Testis (tissue), 3 donors: ENCODE data around the gene RGR. TPM values are rescaled to one million over a fixed set of nuclear protein-coding genes. Genes with fewer than 3 reads are reported as not detected.

ENCODE experiments used
- DNase-seq: peaks from one replicate; pipeline ENCODE4 v3.0.0-alpha.2; 2019
- H3K27ac ChIP-seq, 2 donors: fragments of 200-600 bp; sonication (generic); one replicate each; pipeline ENCODE4 v1.5.1; 2019
- H3K27me3 ChIP-seq: fragments of 200-600 bp; sonication (generic); one replicate; pipeline ENCODE4 v1.5.1; 2019
- H3K36me3 ChIP-seq: fragments of 200-600 bp; sonication (generic); one replicate; pipeline ENCODE4 v1.5.1; 2017; ENCODE audit warnings: low read depth; ENCODE audit errors: missing control alignments
- H3K4me1 ChIP-seq: fragments of 200-600 bp; sonication (generic); one replicate; pipeline ENCODE4 v1.5.1; 2019
- H3K4me3 ChIP-seq, 2 donors: fragments of 200-600 bp; sonication (generic); one replicate each; pipeline ENCODE4 v1.5.1; 2017 to 2019
- H3K9me3 ChIP-seq: fragments of 200-600 bp; sonication (generic); one replicate; pipeline ENCODE4 v1.5.1; 2017
- POLR2A ChIP-seq: fragments of 450-650 bp; IDR thresholded peaks from one replicate; pipeline ENCODE4 v1.6.1; 2017; ENCODE audit warnings: antibody characterized with exemption, mild to moderate bottlenecking, moderate library complexity
- WGBS, 2 donors: methylation state at CpG; one replicate each; pipeline ENCODE4 v1.1.5; 2018; 5-methylcytosine and 5-hydroxymethylcytosine counted together
- intact Hi-C: fragments of 100-400 bp; cut with DNase I; formaldehyde crosslinking; loops from one replicate; pipeline ENCODE4 v1.15.1; 2023; ENCODE audit warnings: low total_unique reads
- polyA plus RNA-seq: library from polyadenylated mRNA; stranded (reverse); fragments of 350-450 nt; fragmentation: Illumina TruSeq; extraction: RNeasy Lipid Tissue Mini Kit (QIAGEN cat#74804); gene quantifications from one replicate; pipeline ENCODE4 v1.2.3, GENCODE V29; 2014; ENCODE audit warnings: low read depth, low replicate concordance; ENCODE audit not compliant: insufficient read depth
- total RNA-seq, 2 donors: library from RNA; depleted of rRNA; stranded (reverse); fragments of >200 nt; gene quantifications; one replicate each; pipeline ENCODE4 v1.2.3, GENCODE V29; 2016
- TF ChIP-seq, protein P1 (sequence below), 3 experiments: fragments of 450-650 bp in 2 of 3; fragments of 200-600 bp in 1 of 3; sonication (generic) in 1 of 3; IDR thresholded peaks; one replicate each; pipeline ENCODE4 v1.5.1; 2016 to 2019; ENCODE audit warnings: antibody characterized with exemption in 3 of 3, mild to moderate bottlenecking in 2 of 3, moderate library complexity in 1 of 3

RGR gene
- total and polyA plus RNA-seq, 3 donors from 2014 or later, result 2.2 to 5.9 (median 3.7) TPM

DNA sequence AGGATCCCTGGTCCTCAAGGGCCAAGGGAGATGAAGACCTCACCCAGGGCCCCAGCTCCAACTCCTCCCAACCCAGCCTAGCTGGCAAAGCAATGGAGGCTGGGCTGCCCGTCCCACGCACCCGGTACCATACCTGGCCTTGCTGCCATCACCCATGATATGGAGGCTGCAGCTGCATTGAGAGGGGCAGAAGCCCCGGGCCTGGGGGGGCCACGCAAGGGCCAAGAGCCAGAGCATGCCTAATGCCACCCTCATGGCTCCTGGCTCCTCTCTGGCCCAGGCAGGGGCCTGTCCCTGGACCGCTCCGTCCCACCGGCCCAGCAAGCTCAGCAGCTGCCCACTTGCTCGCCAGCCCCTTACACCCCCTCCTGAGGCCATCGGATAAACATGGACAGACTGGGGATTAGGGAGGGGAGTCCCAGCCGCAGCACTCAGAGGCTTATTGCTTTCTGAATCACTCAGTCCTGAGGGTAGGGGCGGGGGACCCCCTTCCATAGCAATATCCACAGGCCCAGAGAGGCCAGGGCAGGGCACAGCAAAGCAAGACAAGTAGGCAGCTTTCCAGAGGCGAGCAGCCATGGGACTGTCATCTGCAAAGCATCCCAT, 3.6 kb upstream of the RGR start, which contains the start of gene LRIT1:
LRIT1 (minus strand) TSS at position 362 of the 606 bp plus-strand sequence; CDS start at position 255, 107 bp downstream.
- Histone ChIP-seq H3K4me3 (no peak within 1 kb of the TSS), H3K27me3 (no peaks in the 10 kb centered on the region), H3K36me3 (no peaks in the 10 kb centered on the region), H3K9me3 (no peaks in the 10 kb centered on the region), H3K27ac (no peak within 1 kb of the TSS), H3K4me1 (no peaks in the 10 kb centered on the region)
- intact Hi-C loops, result no loop called here
- WGBS, 2 donors, result 88 to 89% methylated on average over 5 to 13 of the region's 13 CpGs
- TF ChIP-seq POLR2A, result no peak
- TF ChIP-seq, protein P1, sequence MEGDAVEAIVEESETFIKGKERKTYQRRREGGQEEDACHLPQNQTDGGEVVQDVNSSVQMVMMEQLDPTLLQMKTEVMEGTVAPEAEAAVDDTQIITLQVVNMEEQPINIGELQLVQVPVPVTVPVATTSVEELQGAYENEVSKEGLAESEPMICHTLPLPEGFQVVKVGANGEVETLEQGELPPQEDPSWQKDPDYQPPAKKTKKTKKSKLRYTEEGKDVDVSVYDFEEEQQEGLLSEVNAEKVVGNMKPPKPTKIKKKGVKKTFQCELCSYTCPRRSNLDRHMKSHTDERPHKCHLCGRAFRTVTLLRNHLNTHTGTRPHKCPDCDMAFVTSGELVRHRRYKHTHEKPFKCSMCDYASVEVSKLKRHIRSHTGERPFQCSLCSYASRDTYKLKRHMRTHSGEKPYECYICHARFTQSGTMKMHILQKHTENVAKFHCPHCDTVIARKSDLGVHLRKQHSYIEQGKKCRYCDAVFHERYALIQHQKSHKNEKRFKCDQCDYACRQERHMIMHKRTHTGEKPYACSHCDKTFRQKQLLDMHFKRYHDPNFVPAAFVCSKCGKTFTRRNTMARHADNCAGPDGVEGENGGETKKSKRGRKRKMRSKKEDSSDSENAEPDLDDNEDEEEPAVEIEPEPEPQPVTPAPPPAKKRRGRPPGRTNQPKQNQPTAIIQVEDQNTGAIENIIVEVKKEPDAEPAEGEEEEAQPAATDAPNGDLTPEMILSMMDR (IDR thresholded peaks at IDR 0.05), result no peak
- no peak for DNase-seq

DNA sequence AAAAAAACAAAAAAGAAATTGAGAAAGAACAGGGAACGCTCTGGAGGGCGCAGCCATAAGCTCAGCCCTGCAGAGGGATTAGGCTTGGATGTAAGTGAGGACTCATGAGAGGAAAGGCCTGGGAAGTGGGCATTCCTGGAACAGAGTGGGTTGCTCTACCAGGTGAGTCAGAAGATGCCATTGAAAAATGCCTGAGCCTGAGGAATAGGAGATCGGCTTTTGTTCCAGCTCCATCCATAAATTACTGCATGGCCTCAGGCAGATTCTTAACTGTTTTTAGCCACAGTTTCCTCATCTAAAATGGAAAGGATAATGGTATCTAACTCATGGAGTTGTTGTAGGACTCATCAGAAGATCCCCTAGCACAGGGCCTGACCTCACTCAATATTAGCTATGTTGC, 1.1 kb upstream of the RGR start:
- TF ChIP-seq, protein P1 (IDR thresholded peaks at IDR 0.05), result no peak
- TF ChIP-seq POLR2A, result no peak
- Histone ChIP-seq H3K9me3 (no peaks in the 10 kb centered on the region), H3K36me3 (no peaks in the 10 kb centered on the region), H3K4me3 (no peak overlapping the region), H3K27ac (no peak overlapping the region), H3K27me3 (no peaks in the 10 kb centered on the region), H3K4me1 (no peaks in the 10 kb centered on the region)
- 86 to 95% methylated on average over 3 of the region's 3 CpGs for WGBS, 2 donors
- intact Hi-C loops, result no loop called here
- no peak for DNase-seq

DNA sequence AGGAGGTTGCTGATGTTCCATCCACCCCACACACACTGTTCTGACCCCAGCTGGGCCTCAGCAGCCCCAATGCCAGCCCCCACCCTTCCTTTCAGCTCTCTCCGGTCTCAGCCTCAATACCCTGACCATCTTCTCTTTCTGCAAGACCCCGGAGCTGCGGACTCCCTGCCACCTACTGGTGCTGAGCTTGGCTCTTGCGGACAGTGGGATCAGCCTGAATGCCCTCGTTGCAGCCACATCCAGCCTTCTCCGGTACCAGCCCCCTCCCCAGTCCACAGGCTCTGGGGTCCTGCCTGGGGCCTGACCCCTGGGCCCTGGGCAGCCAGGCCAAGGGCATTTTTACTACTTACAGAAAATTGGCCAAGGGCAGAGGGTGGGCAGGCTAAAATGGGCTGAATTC, 2.6 kb downstream of the RGR start:
- no peaks in the 10 kb centered on the region for H3K36me3 ChIP-seq
- TF ChIP-seq POLR2A, result no peak
- TF ChIP-seq, protein P1 (IDR thresholded peaks at IDR 0.05), result no peak
- H3K9me3 ChIP-seq, result no peaks in the 10 kb centered on the region
- H3K4me3 ChIP-seq, result no peak overlapping the region
- no peak overlapping the region for H3K27ac ChIP-seq
- intact Hi-C loops, result loop anchor here (5.0 kb wide), 1 partner anchor 95 kb away; no protein-coding TSS in a partner anchor
- no peaks in the 10 kb centered on the region for H3K27me3 ChIP-seq
- WGBS, 2 donors, result 82 to 85% methylated on average over 6 of the region's 6 CpGs
- DNase-seq, result no peak
- no peaks in the 10 kb centered on the region for H3K4me1 ChIP-seq

DNA sequence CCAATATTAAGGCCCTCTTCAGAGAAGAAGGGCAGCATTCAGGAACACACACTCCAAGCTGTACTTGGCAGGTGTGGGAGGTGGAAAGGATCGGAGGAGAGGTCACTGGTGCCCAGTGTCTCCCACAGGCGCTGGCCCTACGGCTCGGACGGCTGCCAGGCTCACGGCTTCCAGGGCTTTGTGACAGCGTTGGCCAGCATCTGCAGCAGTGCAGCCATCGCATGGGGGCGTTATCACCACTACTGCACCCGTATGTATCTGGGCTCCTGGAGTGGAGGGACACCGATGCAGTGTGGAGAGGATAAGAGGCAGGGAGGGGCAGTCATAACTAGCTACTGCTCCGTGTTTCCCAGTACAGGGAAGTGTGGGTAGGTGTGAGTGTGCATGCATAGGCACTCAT, 3.9 kb downstream of the RGR start:
- 52 to 65% methylated on average over 12 of the region's 12 CpGs for WGBS, 2 donors
- H3K4me1 ChIP-seq, result no peaks in the 10 kb centered on the region
- peak; percentile 50 for DNase-seq
- intact Hi-C loops, result loop anchor here (5.0 kb wide), 1 partner anchor 96 kb away; no protein-coding TSS in a partner anchor
- H3K27me3 ChIP-seq, result no peaks in the 10 kb centered on the region
- H3K27ac ChIP-seq, result no peak overlapping the region
- no peak overlapping the region for H3K4me3 ChIP-seq
- TF ChIP-seq, protein P1 (IDR thresholded peaks at IDR 0.05), result no peak
- no peak for TF ChIP-seq POLR2A
- no peaks in the 10 kb centered on the region for H3K9me3 ChIP-seq
- no peaks in the 10 kb centered on the region for H3K36me3 ChIP-seq
